T-helper 17 cell (primary cell): ENCODE measurements around the gene H2BW1. TPM values are rescaled to one million over a fixed set of nuclear protein-coding genes. Genes with fewer than 3 reads are reported as not detected.
A peak's percentile ranks its signal among the peaks of the same experiment; 100 is the strongest.
"Not testable (repeated sequence)": the region's sequence is repeated elsewhere in the genome, so short reads cannot be mapped to it uniquely, and the experiment has no call there.

Experiments
- ATAC-seq: fragments of 150-1000 bp; cut with Tn5 transposase; 2 replicates; pipeline ENCODE4 v1.10.0; 2021; ENCODE audit warnings: mild to moderate bottlenecking, moderate library complexity
- DNase-seq, 3 donors: peaks; one replicate each; pipeline versions ENCODE4 v3.0.0 to v3.0.0-alpha.2; 2020 to 2021
- H3K9me3 ChIP-seq: one replicate; pipeline ENCODE4 v1.7.0; 2013; ENCODE audit warnings: low read length, mild to moderate bottlenecking; ENCODE audit not compliant: control insufficient read depth, poor library complexity, severe bottlenecking
- H3K27ac Mint-ChIP-seq: one replicate; pipeline ENCODE4 v1.8.0; 2022; ENCODE audit warnings: mild to moderate bottlenecking, moderate library complexity, mixed read lengths
- H3K27me3 Mint-ChIP-seq: one replicate; pipeline ENCODE4 v1.8.0; 2022; ENCODE audit warnings: mixed read lengths
- H3K36me3 Mint-ChIP-seq: one replicate; pipeline ENCODE4 v1.8.0; 2022; ENCODE audit warnings: low read depth, mixed read lengths
- H3K4me1 Mint-ChIP-seq: one replicate; pipeline ENCODE4 v1.8.0; 2022; ENCODE audit warnings: mild to moderate bottlenecking, mixed read lengths
- H3K4me3 Mint-ChIP-seq: one replicate; pipeline ENCODE4 v1.8.0; 2022; ENCODE audit warnings: mild to moderate bottlenecking, moderate library complexity, mixed read lengths
- total RNA-seq, 4 donors: library from RNA in 2 of 4; stranded (reverse) in 2 of 4; gene quantifications; one replicate each; pipeline ENCODE4 v1.2.3 and lab custom pipeline; 2022 to 2026

H2BW1 gene
- total RNA-seq, 2 donors from 2014 or later: not detected

GRCh38 chrX:103962411-103963278, 50.9 kb downstream of the H2BW1 start, which contains the start of gene TMSB15B:
Gene TMSB15B (plus strand): TSS chrX:103962627.
- not testable (repeated sequence) for DNase-seq, H3K27ac Mint-ChIP-seq, H3K4me1 Mint-ChIP-seq, H3K9me3 ChIP-seq, H3K36me3 Mint-ChIP-seq, H3K4me3 Mint-ChIP-seq, H3K27me3 Mint-ChIP-seq
- peak; percentile 99 for ATAC-seq

Other genes with a start within 250 kb of the H2BW1 start
- gene PLP1, start 236.9 kb downstream of the H2BW1 start, total RNA-seq: not detected
- gene RAB9B, start 181.5 kb downstream of the H2BW1 start, total RNA-seq: under 1 TPM; 0.18 to 0.25 TPM
- gene TMSB15B, start 51.1 kb downstream of the H2BW1 start, total RNA-seq: 1 to 10 TPM; 7.2 TPM
- gene H2BW2, start 26.2 kb upstream of the H2BW1 start, total RNA-seq: not detected
- gene TMSB15C, start 62.5 kb upstream of the H2BW1 start, total RNA-seq: 1 to 10 TPM; 1.6 to 3.1 TPM
- gene ZCCHC18, start 98.8 kb upstream of the H2BW1 start, total RNA-seq: 1 to 10 TPM; 4.0 to 4.9 TPM
- gene SLC25A53, start 143.3 kb upstream of the H2BW1 start, total RNA-seq: 1 to 10 TPM; 7.9 to 9.6 TPM
- 10 to 100 TPM; 14.1 to 15.0 TPM for gene FAM199X, start 152.7 kb upstream of the H2BW1 start, total RNA-seq
- gene ESX1, start 241.2 kb upstream of the H2BW1 start, total RNA-seq: not detected